ENCODE measurements around the gene KLF6.

The KLF6 gene

DNA sequence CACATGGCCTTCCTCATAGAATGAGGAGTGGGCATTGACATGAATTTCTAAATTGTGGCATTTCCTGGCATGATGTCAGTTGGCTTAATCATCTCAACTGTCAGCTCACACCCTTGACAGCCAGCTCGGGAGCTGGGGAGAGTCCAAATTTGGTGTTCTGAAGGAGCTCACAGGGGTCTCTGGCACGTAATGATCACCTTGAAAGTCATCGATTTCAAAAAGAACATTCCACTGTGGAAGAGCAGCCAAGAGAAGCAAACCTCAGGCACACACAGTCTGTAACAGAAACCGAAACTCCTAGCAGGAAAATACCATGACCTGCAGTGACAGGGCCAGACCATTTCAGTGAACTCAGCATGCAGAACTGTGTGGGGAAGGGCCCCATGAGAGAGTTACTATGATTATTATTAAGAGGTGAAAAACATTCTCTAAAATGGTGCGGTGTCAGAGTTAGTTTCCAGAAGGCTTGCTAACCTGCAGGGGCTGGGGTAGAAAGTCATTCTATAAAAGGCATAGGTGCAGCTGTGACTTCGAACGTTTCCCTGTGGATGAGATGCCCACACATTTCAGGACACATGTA is 26.4 kb upstream of the KLF6 start:
- DNase-seq (ENCODE audit: low read depth in 2 of 2) = peak; percentile 46 to 58

DNA sequence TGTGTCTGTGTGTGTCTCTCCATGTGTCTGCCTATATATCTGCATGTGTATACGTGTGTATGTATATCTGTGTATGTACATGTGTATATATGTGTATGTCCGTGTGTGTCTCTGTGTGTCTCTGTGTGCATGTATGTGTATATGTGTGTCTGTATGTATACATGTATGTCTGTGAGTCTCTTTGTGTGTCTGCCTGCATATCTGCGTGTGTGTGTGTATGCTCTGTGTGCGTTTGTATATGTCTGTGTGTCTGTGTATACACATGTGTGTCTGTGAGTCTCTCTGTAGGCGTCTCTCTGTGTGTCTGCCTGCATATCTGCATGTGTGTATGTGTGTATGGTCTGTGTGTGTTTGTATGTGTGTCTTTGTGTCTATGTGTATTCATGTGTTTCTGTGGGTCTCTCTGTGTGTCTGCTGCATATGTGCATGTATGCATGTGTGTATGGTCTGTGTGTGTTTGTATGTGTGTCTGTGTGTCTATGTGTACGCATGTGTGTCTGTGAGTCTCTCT is 23.7 kb upstream of the KLF6 start:
- no peak for DNase-seq (ENCODE audit: low read depth in 2 of 2)

DNA sequence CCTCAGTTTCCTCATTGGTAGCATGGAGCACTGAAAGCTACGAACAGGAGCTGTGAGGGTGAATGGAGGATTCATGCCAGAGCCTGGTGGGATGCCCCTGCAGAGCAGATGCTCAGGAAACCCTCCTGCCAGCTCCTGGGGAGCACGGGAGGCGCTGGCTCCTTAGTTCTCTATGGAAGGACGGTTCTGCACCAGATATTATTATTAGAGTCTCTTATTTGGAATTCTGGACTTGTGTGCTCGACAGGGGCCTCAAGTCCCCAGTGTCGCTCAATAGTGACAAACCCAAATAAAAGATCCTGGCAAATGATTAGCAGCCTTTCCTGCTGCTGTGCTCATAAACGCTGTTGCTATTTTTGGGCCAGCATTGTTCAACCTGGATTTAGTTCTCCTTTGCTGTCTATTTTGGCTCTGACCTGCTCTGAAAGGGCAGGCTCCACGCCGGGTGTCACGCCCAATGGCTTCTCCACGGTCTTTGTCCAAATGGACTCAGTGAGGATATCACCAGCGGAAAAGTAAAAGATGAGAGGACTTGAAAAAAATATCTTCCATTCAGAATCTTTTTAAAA is 23.0 kb upstream of the KLF6 start:
- no peak for DNase-seq (ENCODE audit: low read depth in 2 of 2)

DNA sequence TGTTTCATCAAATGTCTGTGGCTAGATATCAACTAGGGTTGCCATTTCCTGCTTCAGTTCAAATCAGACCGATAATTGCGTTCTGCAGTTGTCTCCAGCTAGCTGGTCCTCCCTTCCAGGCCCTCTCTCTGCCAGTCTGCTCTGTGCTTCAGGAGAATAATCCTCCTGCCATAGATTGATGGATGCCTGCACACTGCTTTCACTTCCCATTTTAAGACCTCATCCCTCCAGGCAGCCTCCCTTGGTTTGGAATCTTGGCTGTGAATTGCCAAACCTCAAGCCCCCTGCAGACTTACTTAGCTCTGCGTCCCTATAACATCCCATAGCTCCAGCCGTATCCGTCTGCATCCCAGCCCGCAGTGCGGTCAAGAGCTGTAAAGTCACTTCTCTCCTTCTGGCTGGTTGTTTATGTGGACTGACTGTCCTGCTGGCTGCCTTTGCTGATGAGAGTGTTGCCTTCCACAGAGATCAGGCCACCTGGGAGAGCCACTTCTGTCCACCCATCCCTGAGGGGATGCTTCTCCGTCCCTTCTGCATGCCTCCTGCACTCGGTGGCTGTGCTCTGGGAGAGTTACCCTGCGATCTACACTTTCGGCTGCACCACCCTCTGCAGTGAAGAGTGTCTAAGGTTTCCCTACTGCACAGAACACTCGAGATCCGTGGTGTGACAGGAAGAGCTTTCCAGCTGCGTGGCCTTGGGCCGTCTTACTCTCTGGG is 22.4 kb upstream of the KLF6 start:
- no peak for DNase-seq (ENCODE audit: low read depth in 2 of 2)

DNA sequence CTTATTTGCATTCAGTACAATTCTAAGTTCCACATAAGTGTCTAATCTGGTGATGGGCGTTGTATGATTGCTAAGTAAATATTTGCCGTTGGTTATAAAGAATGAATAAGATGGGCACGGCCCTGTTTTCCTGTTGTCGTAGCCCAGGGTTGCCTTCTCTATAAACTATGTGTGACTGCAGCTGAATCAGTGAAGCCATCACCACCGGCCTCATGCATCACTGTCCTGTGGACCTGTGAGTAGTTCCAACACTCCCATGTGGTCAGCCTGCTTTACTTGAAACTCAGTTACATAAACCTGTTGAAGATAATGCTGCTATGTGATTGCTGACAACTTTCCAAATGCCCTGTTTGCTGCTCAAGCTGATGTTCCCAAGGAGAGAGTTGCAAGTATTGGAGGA is 21.6 kb upstream of the KLF6 start:
- DNase-seq (ENCODE audit: low read depth in 2 of 2) = no peak

DNA sequence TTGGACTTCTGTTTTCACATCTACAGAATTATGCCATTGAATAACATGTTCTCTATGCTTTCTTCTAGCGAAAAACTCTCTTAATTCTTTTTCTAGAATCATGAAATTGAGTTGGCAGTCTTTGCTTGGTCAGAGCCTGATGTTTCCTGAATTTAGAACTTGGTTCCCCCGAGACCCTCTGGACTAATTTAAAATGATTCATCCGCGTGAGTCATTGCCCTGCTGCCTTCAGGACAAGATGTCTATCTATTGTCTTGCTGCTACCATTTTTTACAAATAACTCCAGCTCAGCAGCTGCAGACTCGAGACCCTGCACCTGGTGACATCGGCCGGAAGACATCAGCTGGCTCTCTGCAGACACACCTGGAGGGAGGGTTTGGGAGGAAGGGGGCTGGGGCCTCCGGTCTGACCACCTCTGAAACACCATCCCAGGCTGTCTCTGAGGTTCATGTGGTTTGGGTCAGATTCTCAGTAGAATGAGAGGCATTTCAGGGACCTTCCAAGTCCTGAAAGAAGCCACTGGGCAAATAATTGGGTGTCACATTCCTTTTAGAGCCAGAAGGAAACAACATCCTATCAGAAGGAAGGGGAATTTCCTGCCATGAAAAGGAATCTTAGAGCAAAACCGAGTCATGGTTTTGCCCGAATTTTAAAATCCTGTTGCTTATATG is 20.9 kb upstream of the KLF6 start:
- no peak for DNase-seq (ENCODE audit: low read depth in 2 of 2)

DNA sequence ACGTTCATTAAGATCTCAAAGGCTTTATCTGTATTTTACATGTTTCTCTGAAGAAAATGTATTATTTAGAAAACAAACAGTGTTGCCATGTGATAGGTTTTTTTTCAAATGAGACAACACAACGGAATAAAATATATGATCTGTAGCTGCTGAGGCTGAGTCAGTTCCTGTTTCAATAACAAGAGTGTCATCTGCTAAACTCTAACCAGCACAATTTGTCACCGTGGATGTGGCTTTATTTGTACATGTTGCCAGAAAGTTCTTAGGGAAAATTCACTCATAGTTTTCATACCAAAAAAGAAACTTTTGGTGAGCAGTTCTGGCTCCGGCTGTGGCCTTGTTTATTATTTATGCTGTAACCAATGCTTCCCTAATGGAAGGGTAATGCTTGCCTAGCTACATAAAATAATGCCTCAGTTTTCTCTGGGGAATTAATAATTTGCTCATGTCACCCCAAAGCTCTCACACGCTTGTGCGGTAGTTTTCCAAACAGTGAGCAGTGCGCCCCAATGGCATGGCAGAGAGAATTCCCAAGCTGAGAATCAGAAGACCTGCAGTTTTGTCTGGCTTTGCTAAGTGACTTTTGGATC is 20.3 kb upstream of the KLF6 start:
- DNase-seq (ENCODE audit: low read depth in 2 of 2) = no peak

DNA sequence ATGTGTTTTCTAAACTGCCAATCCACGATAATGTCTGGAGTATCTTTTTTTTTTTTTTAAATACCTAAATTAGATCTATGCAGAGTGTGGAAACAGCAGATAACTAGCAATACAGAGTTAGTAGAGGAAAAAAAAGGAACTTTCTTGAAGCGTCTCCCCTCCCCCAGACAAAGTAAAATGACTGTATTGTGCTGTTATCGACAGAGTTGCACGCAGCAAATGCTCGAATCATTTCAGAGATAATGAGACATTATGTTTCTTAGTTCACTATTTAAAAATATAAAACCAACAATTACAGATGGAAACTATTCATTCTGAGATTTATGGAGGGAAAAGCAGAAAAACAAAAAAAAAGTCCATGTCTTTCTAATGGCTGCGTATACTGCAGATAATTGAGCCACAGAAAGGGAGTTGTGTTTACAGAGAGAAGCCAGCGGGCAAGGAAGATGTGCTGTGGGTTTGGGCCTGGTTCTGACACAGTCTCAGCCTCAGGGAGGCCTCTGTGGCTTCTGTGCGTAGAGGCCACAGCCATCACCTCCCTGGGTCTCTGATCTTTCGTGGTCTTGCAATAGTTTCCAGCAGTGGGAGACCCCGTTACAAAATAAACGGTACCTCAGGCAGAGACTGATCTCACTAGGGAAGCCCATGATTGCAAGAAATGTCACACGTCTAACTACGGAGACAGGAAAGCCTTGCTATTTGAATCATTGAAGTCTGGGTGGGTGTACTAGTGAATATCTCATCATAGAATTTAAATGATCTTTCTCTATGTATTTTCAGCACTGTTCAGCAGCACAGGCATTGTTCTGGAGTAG is 19.1 kb upstream of the KLF6 start:
- DNase-seq (ENCODE audit: low read depth in 2 of 2) = no peak

DNA sequence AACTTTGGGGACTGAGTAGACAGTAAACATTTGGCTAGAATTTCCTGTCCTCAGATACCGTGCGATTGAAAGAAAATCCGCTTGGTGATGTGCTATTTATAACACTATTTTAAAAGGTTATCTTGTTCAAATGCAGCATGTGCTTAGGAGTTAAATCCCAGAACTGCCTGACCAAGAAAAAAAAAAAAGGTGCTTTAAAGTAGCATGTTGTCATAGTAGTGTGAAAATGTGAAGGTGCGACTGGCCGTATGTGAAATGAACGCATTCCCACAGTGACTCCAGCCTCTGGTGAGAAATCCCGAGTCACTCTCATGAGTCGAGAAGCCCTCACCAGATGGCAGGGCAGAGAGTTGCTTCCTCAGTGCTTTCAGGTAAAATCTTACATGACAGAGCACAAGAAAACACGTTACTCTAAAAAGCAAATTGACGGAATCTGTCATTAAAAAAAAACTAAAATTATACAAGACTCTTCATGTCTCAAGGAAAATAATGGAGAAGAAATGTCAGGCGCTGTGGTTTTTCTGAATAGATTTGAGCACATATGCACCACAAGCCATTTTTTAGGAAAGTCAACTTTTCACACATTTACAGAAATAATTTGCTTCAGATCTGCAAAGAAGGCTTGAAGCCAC is 18.4 kb upstream of the KLF6 start:
- DNase-seq (ENCODE audit: low read depth in 2 of 2) = no peak

DNA sequence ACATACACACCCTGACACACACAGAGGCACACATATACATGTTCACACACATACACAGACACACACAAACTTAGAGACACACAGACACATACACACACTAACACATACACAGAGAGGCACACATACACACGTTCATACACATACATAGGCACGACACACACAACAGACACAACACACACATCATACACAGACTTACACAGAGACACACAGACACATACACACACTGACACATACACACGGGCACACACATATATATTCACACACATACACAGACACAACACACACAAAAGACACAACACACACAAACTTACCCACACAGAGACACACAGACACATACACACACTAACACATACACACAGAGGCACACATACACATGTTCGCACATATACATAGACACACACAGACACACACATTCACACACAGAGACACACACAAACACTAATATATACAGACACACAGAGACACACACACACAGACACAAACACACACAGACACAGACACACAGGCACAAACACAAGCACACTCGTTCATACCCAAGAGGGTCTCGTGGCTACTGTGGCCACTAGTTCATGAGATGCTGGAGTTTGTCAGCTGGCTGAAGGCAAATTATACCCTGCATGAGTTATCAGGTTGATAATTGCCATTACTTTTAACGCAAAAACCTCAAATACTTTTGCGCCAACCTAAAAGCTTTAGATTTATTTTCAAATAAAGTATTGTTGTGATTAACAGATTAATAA is 17.7 kb upstream of the KLF6 start:
- DNase-seq (ENCODE audit: low read depth in 2 of 2) = no peak

DNA sequence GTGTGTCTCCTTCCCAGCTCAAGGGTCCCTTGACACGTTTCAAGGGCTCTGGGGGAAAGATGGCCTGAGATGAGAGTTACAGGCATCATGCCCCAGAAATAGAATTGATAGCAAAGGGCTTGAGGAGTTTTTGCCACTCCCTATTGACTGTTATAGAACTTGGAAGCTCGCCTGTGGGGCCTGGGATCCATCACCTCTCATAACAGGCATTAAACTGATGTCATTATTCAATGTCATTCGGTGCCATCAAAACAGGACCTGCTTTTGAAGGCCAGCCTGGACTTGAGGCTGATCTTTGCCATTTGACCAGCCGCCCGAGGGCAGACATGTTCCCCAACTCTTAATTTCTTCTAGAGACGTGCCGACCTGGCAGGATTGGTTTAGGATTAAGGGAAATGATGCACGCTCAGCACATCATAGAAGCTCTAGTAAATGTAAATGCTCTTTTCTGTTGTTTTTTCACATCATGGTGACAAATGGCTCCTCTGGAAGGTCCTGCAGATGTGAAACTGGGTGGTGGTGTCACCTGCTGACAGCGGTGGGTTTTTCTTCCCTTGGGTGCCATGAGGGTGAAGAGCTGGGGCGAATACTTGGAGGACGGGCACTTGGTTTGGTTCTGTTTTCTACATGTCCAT is 16.7 kb upstream of the KLF6 start:
- DNase-seq (ENCODE audit: low read depth in 2 of 2) = no peak

DNA sequence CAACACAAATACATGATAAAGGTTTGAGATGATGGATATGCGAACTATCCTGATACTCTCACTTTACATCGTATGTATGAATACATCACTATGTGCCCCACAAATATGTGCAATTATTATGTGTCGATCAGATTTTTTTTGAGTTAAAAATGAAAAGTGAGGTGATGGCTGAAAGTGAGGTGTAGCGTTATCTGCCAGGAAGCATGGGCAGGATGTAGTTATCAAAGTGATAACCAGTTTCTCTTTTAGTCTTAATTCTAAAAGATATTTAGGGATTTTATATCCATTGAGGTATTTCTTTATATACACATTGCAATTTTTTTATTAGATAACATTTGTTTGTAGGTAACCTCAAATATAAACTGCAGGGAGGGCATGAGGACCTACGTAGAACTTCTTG is 15.6 kb upstream of the KLF6 start:
- DNase-seq (ENCODE audit: low read depth in 2 of 2) = no peak

DNA sequence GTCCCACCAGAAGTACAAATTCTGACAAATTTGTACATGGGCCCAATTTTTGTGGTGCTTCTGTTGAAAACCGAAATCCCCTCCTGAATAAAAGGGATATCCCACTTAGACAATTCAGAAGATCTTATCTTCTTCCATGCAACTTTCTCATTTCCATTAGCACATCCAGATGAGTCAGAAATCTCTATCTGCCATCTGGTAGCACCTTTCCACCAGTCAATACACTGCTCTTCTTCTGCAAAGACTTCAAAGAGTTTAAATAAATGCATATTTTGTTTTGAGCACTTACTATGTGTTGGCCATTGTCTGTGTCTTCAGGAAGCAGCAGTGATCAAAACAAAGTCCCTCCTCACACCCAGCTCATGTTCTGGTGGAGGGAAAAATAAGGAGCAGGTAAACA is 12.7 kb upstream of the KLF6 start:
- no peak for DNase-seq (ENCODE audit: low read depth in 2 of 2)

DNA sequence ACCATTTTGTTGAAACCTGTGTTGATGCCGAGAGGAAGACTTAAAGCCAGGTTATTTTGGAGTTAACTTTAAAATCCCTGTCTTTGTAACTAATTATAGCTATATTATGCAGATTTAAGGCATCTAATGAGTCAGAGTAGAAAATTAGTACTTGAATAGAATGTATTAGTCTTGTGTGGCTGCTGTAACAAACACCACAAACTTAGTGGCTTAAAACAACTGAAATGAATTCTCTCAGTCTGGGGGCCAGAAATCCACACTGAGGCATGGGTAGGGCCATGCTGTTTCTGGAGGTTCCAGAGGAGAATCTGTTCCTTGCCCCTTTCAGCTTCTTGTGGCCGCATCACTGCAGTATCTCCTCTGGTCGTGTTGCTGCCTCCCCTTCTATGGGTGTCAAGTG is 8.5 kb upstream of the KLF6 start:
- no peak for DNase-seq (ENCODE audit: low read depth in 2 of 2)

DNA sequence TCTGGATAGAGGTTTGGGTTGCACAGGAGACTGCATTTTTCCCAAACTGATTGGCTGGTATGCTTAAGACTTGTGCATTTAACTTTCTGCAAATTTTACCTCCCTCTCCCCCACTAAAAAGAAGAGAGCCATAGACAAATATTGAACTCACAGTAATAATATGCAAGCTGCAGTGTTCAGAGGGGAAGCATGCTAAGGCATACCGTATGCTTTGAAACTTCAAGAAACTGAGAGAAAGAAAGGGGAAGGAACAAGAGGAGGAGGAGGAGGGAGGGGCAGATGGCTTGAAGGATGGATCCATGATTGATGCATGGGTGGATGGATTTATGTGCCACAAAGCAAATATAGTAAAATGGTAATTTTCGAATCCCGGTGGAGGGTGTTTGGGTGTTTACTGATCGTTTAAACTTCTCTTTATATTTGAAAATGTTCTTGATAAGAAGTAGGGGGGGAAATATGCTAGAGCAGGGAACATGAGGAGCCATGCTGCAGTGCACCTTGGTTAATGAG is 7.8 kb upstream of the KLF6 start:
- DNase-seq (ENCODE audit: low read depth in 2 of 2) = no peak

DNA sequence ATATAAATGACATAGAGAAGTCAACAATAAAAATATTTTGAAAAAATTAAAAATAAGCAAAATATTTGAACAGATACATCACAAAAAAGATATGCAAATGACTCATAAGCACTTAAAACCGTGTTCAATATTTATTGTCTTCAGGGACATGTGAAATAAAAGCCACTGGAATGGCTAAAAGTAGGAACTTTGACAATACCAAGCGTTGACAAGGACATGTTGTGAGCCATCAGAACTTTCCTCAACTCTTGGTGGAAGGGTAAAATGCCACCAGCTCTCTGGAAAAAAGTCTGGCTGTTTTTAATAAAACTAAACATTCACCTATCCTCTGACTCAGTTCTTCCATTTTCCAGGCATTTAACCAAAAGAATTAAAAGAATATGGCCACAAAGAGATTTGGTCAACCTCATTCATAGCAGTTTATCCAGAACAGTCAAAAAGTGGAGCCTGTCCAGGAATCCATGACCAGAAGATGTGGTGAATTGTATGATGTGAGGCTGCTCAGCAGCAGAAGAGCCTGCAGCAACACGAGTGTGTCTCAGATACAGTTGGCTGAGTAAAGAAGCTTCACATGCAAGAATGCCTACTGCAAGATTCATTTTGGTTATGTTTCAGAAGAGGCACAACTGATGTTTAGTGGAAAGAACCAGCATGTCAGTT is 7.1 kb upstream of the KLF6 start:
- DNase-seq (ENCODE audit: low read depth in 2 of 2) = no peak

DNA sequence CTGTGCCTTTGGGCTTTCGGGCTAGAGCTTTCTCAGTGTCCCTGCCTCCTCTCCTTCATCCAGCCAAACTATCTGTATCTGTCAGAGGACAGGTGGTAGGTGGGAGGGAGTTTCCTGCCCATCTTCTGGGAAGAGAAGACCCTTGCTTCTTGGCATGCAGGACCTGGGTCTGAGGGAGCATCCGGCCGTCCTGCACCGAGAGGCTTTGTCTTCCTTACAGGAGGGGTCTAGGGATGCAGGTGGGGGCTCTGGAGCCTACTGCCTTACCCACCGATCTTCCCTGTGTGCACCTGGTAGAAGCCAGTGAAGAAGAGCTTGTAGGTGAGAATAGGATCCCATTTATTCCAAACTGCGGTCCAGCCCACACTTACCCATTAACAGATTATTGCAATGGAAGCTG is 5.8 kb upstream of the KLF6 start:
- DNase-seq (ENCODE audit: low read depth in 2 of 2) = no peak

DNA sequence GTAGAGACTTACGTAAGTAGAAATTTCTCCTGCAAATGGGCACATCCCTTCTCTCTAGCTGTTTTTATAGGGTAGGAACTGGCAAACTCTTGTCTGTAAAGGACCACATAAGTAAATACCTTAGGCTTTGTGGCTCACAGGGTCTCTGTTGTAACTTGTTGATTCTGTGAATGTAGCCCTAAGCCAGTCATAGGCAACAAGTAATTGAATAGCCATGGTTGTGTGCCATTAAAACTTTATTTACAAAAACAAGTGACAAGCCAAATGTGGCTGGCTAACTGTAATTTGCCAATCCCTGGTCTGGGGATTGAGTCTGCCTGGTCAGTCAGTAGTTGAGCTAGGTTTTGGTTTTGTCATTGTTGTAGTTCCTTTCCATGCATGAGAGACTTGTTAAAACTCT is 5.3 kb upstream of the KLF6 start:
- no peak for DNase-seq (ENCODE audit: low read depth in 2 of 2)

DNA sequence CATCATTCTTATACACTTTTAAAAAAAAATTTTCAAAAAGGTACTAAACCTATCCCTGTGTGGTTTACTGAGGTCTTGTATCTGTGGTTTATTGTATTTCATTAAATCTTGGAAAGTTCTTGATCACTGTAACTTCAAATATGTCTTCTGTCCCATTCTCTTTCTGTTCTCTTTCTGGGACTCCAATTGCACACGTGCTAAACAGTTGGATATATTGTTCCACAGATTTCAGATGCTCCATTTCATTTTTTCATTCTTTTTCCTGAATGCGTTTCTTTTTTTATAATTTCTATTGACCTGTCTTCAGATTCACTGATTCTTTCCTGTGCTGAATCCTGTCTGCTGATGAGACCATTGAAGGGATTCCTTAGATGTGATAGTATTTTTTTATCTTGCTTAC is 4.6 kb upstream of the KLF6 start:
- no peak for DNase-seq (ENCODE audit: low read depth in 2 of 2)

All from stimulated activated CD4-positive, alpha-beta T cell treated with anti-CD3 and anti-CD28 coated beads, Interleukin-15, amount 100 ng/mL, for 48 hours (primary cell).